Glutamatergic neuron (in vitro differentiated cells): ENCODE data around the gene S100A14. TPM values are rescaled to one million over a fixed set of nuclear protein-coding genes. Genes with fewer than 3 reads are reported as not detected.

Source experiments
- DNase-seq: peaks from one replicate; pipeline ENCODE4 v3.0.0; 2022
- H3K27ac Mint-ChIP-seq: one replicate; pipeline ENCODE4 v1.8.0; 2020; ENCODE audit warnings: mild to moderate bottlenecking, mixed read lengths, inconsistent platforms; ENCODE audit not compliant: unreplicated experiment
- H3K27me3 Mint-ChIP-seq: one replicate; pipeline ENCODE4 v1.8.0; 2020; ENCODE audit warnings: mild to moderate bottlenecking, moderate library complexity, mixed read lengths, inconsistent platforms; ENCODE audit not compliant: unreplicated experiment
- H3K36me3 Mint-ChIP-seq: one replicate; pipeline ENCODE4 v1.8.0; 2020; ENCODE audit warnings: mild to moderate bottlenecking, mixed read lengths, inconsistent platforms; ENCODE audit not compliant: unreplicated experiment
- H3K4me1 Mint-ChIP-seq: one replicate; pipeline ENCODE4 v1.8.0; 2020; ENCODE audit warnings: mild to moderate bottlenecking, low read depth, mixed read lengths, inconsistent platforms; ENCODE audit not compliant: unreplicated experiment
- H3K4me3 Mint-ChIP-seq: one replicate; pipeline ENCODE4 v1.8.0; 2020; ENCODE audit warnings: mild to moderate bottlenecking, mixed read lengths, inconsistent platforms; ENCODE audit not compliant: unreplicated experiment
- H3K9me3 Mint-ChIP-seq: one replicate; pipeline ENCODE4 v1.8.0; 2020; ENCODE audit warnings: mild to moderate bottlenecking, moderate library complexity, mixed read lengths, inconsistent platforms; ENCODE audit not compliant: unreplicated experiment
- CTCF ChIP-seq: fragments of 200-600 bp; sonication (generic); IDR thresholded peaks from one replicate; pipeline ENCODE4 v1.5.0; 2021; ENCODE audit not compliant: partially characterized antibody, unreplicated experiment
- total RNA-seq: library from RNA; stranded (reverse); fragmentation: NEBNext Ultra II Directional; extraction: Animal tissue kit (Norgen Biotek cat#: 25700); gene quantifications from one replicate; pipeline ENCODE4 v1.2.1, GENCODE V29; 2021; ENCODE audit not compliant: unreplicated experiment

Gene S100A14
- total RNA-seq, 1 donor from 2014 or later: not detected

GRCh38 chr1:153639280-153639679, 23.2 kb upstream of the S100A14 start:
- Mint-ChIP-seq H3K4me1 (peaks cover 10% of the 10 kb centered on the region), H3K9me3 (no peaks in the 10 kb centered on the region), H3K36me3 (peaks cover 5% of the 10 kb centered on the region), H3K27ac (no peak overlapping the region), H3K4me3 (no peak overlapping the region), H3K27me3 (peaks cover 6% of the 10 kb centered on the region)
- TF ChIP-seq CTCF: no peak
- no peak for DNase-seq

GRCh38 chr1:153638261-153638660, 22.1 kb upstream of the S100A14 start:
- Mint-ChIP-seq H3K36me3 (peaks cover 5% of the 10 kb centered on the region), H3K9me3 (peaks cover 4% of the 10 kb centered on the region), H3K4me1 (peaks cover 10% of the 10 kb centered on the region), H3K4me3 (no peak overlapping the region), H3K27ac (no peak overlapping the region), H3K27me3 (peaks cover 9% of the 10 kb centered on the region)
- DNase-seq: no peak
- no peak for TF ChIP-seq CTCF

- Mint-ChIP-seq H3K4me3 (no peak overlapping the region), H3K27ac (no peak overlapping the region)
Observed at GRCh38 chr1:153636312-153636711, 20.2 kb upstream of the S100A14 start.

GRCh38 chr1:153635872-153636271, 19.7 kb upstream of the S100A14 start:
- peaks cover 20% of the 10 kb centered on the region for H3K27me3 Mint-ChIP-seq
- no peak for DNase-seq
- H3K9me3 Mint-ChIP-seq: peaks cover 7% of the 10 kb centered on the region
- TF ChIP-seq CTCF: no peak
- H3K27ac Mint-ChIP-seq: no peak overlapping the region
- peak overlapping the region; percentile 78 for H3K4me3 Mint-ChIP-seq
- peaks cover 8% of the 10 kb centered on the region for H3K4me1 Mint-ChIP-seq
- H3K36me3 Mint-ChIP-seq: peaks cover 9% of the 10 kb centered on the region

More at GRCh38 chr1:153636312-153636711, 20.2 kb upstream of the S100A14 start:
- H3K36me3 Mint-ChIP-seq: peaks cover 9% of the 10 kb centered on the region
- TF ChIP-seq CTCF: no peak
- H3K27me3 Mint-ChIP-seq: peaks cover 20% of the 10 kb centered on the region
- no peak for DNase-seq
- peaks cover 8% of the 10 kb centered on the region for H3K4me1 Mint-ChIP-seq
- peaks cover 6% of the 10 kb centered on the region for H3K9me3 Mint-ChIP-seq

GRCh38 chr1:153633754-153634665, 17.9 kb upstream of the S100A14 start, which contains the start of gene CHTOP:
Gene CHTOP (plus strand): TSS chr1:153634066. CDS start chr1:153636589, 2,523 bp downstream.
- peaks cover 11% of the 10 kb centered on the region for H3K4me1 Mint-ChIP-seq
- peaks cover 22% of the 10 kb centered on the region for H3K27me3 Mint-ChIP-seq
- peaks cover 9% of the 10 kb centered on the region for H3K36me3 Mint-ChIP-seq
- peak within 1 kb of the TSS; percentile 93 for H3K4me3 Mint-ChIP-seq
- TF ChIP-seq CTCF: no peak
- peaks cover 10% of the 10 kb centered on the region for H3K9me3 Mint-ChIP-seq
- DNase-seq: peak; percentile 95
- peak within 1 kb of the TSS; percentile 99 for H3K27ac Mint-ChIP-seq
